NCI-H524 treated with DMSO at 0.1 percent for 48 hours (cell line): ENCODE measurements around the gene LDLRAD3.

Experiments
- DNase-seq: peaks from one replicate; lab custom pipeline; 2025; lab: John Stamatoyannopoulos, UW

LDLRAD3 gene

GRCh38 chr11:35962369-35963138, 18.7 kb downstream of the LDLRAD3 start:
- DNase-seq = peak; percentile 2

DNA sequence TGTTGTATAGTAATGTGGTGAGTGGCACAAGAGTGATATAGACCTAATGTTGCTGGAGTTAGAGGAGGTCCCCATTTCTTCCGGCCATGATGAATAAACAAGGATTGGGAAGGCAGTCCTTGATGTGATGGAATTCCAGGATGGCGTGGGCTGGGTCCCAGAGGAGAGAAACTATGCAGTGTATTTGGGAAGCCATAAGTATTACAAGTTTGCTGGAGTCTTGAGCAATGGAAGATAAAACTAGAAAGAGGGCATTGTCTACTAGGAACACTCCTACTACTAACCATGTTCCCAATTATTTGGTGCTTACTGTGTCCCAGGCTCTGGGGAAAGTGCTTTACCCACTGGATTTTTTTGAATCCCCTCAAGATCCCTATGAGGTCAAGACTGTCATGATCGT, 20.0 kb downstream of the LDLRAD3 start:
- no peak for DNase-seq

- DNase-seq = no peak
Measured at GRCh38 chr11:35964841-35965240, 21.0 kb downstream of the LDLRAD3 start.

GRCh38 chr11:35967042-35967441, 23.2 kb downstream of the LDLRAD3 start:
- no peak for DNase-seq

DNA sequence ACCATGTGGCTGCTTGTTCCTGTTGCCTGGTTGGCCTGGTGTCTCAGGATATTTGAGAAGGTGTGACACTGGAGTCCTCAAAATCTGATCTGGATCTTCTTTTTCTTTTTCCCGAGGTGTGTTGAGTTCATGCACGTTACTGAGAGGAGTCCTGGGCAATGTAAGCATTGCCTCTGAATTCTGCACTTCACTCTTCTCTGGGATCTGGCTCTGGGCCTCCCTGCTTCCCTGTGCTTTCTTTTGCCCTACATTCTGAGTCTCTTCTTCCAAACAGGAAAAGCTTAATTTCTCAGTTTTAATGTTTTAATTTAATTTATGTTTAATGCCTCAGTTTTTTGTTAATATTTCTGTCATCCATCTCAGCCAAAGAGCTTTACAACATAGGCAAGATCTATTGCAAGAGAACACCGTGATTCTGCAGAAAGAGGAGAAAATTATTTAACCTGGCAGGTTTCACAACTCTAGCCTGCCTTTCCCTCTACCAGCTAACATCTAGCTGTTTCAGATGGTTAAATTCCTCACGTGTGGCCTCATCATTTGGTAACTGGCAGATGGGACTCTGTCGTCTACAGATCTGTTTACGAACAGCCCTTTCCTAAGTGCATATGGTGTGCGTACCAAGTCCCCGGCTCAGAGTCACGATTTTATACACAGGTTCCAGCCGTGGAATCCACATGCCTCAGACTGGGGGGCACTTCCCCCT, 24.7 kb downstream of the LDLRAD3 start:
- peak; percentile 81 for DNase-seq

DNA sequence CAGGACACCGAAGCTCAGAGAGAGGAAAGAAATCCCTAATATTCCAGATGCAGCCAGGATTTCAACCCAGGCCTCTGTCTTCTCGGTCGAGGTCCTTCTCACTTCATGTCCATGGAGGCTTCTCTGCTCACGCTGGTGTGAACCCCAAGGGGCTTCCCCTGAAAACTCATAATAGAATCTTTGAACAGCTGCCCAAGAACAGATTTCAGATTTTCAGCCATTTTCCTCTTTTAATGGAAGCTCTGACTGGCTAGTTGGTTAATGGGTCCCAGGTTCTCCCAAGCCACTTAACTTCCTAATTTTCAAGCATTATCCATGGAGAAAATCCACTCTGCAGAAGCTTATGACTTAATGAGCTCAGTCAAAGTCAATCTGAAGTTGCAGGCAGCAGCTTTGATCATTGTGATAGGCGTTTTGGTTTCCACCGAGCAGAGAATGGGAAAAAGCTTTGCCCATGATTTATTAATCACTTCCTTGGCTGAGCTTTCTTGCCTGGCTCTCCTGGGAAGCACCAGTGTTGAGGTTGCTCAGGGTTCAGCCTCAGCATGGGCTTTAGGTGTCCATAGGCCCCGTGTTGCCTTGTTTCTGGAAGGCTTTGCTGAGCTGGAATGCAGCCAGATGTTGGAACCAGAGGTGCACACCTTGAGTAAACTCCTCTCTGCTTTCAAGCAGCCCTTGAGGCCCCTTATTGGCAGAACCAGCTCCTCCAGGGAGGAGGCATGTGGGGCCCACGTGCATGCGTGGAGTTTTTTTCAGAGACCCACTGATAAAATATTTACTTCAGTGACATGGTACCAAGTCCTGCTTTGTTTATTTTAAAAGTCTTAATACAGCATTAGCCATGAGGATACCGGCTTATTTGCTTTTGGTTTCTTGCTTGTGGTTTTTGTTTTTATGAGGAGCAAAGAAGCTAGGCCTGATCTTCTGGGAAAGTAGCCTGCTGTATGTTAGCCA, 25.5 kb downstream of the LDLRAD3 start:
- DNase-seq = peak; percentile 84

- DNase-seq = no peak
Measured at GRCh38 chr11:35970445-35970844, 26.6 kb downstream of the LDLRAD3 start.

DNA sequence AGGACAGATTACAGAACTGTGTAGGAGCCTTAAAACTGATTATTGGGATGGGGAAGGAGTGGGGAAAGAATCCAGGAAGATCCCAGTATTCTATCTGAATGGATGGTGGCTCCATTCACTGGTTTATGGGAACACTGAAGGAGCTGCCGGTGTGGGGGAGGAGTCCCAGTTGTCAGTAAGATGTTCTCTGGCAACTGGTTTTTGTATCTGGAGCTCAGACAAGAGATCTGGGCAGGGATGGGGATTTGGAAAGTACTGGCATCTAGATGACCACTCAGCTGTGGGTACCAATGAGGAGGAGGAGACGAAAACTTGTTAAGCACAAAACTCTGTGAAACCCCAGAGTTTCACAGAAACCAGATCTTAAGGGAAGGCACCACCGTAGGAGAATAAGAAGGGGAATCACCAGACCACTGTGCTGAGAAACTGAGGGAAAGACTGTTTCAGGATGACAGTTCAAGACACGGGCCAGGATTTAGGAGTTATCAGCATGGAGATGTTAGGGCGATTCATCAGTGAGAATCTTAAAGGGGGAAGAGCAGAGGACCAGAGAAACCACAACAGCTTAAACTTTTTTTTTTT, 28.1 kb downstream of the LDLRAD3 start:
- DNase-seq = no peak

- no peak for DNase-seq
Measured at GRCh38 chr11:35974882-35975589, 31.2 kb downstream of the LDLRAD3 start.

DNA sequence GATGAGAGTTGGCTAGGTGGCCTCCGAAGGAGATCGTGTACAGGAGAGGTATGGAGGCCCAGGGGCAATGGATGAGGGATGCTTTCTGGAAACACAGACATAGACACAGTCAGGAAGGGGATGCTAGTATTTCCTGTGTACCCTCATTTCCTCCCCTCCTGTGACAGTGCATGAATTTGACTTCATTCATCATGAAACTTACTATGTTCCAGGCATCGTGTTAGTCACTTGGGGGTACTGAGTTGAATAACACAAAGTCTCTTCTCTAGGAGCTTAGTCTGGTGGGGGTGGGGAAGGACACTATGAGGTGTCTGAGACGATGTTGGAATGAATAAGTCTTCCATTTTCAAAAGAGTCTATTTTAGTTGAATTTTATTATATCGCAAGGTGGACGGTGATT, 32.6 kb downstream of the LDLRAD3 start:
- DNase-seq = no peak

DNA sequence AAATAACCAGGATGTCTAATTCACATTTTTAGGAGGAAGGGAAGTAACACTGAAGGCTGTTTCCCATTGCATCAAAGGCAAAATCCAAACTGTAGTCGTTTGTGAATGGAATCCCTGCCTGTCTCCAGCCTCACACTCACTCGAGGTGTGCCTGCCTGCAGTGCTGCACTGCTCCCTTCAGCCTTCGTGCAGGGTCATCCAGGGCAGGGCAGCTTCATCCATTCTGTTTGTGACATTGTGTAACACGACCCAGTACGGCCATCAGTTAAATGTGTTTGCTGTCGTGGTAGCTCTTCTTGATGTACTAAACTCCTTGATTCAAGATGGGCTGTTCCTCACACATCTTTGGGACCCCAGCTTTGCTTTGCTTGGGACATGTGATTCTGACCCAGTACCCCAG, 34.3 kb downstream of the LDLRAD3 start:
- DNase-seq = no peak

- DNase-seq = no peak
Measured at GRCh38 chr11:35978891-35979290, 35.0 kb downstream of the LDLRAD3 start.

DNA sequence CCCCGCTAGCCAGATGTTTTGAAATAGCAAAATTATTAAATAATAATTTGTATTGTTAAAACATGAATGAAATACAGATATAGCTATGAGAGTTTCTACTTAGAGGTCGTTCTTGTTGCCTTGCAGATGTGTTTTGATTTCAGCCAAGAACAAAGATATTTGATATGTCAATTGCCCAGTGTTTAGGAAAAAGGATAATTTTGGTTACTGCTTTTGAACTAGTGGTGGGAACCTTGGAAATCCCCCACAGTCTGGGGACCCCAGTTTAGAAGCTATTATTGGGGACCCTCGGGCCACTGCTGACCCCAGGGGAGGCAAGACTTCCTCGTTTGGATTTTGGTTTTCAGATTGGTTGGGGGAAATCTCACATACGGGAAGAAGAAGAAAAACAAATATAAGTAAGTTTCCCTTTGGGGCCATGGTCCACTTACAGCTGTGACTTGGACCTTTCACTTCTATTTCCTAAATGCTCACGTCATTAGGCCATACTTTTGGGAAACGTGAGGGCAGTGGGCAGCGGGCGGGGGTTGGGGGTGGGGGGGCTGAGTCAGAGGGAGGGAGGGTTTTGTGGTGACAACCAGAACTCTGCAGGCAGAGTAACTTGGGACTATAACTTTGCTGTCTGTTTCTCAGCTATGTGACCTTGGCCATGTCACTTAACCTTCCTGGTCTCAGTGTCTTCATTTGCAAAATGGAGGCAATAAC, 37.0 kb downstream of the LDLRAD3 start:
- DNase-seq = no peak

DNA sequence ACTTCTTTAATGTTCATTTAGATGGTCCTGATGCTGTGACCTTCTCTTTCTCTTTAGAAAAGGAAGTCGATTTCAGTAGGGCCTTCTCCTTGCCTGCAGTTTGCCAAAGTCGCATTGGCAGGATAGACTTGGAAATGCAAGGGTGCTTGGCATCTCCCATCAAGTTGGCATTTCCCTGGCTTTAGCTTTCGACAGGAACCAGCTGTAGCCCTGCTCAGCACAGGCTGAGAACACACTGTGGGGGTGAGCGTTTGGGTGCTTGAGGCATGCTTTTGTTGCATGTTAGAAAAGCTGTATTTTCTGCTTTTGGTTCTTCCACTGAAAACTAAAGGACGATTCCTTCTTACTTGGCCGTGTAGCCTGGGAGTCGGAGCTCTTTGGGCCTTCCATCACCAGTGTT, 37.7 kb downstream of the LDLRAD3 start:
- no peak for DNase-seq

DNA sequence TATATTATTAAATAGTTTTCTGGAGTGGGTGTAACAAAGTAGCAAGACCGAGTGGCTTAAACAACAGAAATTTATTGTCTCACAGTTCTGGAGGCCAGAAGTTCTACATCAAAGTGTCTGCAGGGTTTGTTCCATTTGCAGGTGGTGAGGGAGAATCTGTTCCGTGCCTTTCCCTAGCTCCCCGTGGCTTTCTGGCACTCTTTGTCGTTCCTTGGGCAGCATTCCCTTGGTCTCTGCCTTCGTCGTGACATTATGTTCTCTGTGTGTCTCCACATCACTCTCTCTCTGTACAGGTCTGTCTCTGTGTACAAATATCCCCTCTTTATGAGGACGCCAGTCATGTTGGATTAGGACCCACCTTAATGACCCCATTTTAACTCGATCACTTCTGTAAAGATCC, 38.2 kb downstream of the LDLRAD3 start:
- DNase-seq = no peak

GRCh38 chr11:35983981-35984380, 40.1 kb downstream of the LDLRAD3 start:
- no peak for DNase-seq

DNA sequence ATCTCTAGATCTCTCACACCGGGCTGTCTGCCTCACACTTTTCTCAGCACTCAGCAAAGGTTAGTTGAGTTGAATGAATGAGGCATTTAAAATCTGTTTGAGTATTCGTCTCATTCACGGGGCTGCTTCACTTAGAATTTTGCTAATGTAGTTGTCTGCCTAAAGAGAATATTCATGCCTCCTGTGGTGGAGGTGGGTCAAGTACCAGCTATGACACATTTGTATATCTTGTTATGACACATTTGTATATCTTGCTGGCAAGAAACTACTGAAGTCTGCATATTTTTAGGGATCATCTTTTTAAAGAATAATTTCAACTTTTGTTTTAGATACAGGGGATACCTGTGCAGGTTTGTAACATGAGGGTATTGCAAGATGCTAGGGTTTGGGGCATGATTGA, 43.1 kb downstream of the LDLRAD3 start:
- DNase-seq = no peak

DNA sequence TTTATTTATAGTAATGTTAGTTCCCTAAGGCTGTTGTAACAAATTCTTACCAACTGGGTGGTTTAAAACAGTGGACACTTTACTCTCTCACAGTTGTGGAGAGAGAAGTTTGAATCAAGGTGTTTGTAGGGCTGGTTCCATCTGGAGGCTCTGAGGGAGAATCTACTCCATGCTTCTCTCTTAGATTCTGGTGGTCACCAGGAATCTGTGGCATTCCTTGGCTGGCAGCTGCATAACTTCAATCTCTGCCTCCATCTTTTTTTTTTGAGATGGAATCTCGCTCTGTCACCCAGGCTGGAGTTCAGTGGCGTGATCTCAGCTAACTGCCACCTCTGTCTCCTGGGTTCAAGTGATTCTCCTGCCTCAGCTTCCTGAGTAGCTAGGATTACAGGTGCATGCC, 46.3 kb downstream of the LDLRAD3 start:
- DNase-seq = no peak

- DNase-seq = no peak
Measured at GRCh38 chr11:35990816-35991215, 47.0 kb downstream of the LDLRAD3 start.

GRCh38 chr11:35992548-35992947, 48.7 kb downstream of the LDLRAD3 start:
- no peak for DNase-seq

DNA sequence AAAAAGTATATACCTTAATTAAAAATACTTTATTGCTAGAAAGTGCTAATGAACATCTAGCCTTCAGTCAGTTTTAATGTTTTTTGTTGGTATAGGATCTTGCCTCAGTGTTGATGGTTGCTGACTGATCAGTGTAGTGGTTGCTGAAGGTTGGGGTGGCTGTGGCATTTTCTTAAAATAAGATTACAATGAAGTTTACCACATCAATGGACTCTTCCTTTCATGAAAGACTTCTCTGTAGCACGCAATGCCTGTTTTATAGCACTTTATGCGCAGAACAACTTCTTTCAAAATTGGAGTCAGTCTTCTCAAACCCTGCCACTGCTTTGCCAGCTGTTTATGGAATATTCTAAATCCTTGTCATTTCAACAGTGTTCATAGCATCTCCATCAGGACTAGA, 50.6 kb downstream of the LDLRAD3 start:
- DNase-seq = no peak
